Measurements from ENCODE around the gene EIPR1.
"Not testable (repeated sequence)": the region's sequence is repeated elsewhere in the genome, so short reads cannot be mapped to it uniquely, and the experiment has no call there.

Gene EIPR1

GRCh38 chr2:3292416-3292815 lies 85.2 kb downstream of the EIPR1 start:
- TF ChIP-seq POLR2A (IDR thresholded peaks at IDR 0.05; ENCODE audit: low read depth, low read length), result no peak
- DNase-seq (ENCODE audit: insufficient read length, low spot score), result no peak
- FAIRE-seq, result no peak

- no peak for TF ChIP-seq POLR2A (IDR thresholded peaks at IDR 0.05; ENCODE audit: low read depth, low read length)
- FAIRE-seq, result no peak
- no peak for DNase-seq (ENCODE audit: insufficient read length, low spot score)
Observed at GRCh38 chr2:3291750-3292149, 85.9 kb downstream of the EIPR1 start.

- no peak for FAIRE-seq
- no peak for TF ChIP-seq POLR2A (IDR thresholded peaks at IDR 0.05; ENCODE audit: low read depth, low read length)
- DNase-seq (ENCODE audit: insufficient read length, low spot score), result no peak
Observed at GRCh38 chr2:3291113-3291512, 86.5 kb downstream of the EIPR1 start.

GRCh38 chr2:3290655-3291054 lies 87.0 kb downstream of the EIPR1 start:
- FAIRE-seq, result no peak
- no peak for DNase-seq (ENCODE audit: insufficient read length, low spot score)
- no peak for TF ChIP-seq POLR2A (IDR thresholded peaks at IDR 0.05; ENCODE audit: low read depth, low read length)

- FAIRE-seq, result no peak
- no peak for DNase-seq (ENCODE audit: insufficient read length, low spot score)
- no peak for TF ChIP-seq POLR2A (IDR thresholded peaks at IDR 0.05; ENCODE audit: low read depth, low read length)
Observed at GRCh38 chr2:3289971-3290370, 87.6 kb downstream of the EIPR1 start.

- DNase-seq (ENCODE audit: insufficient read length, low spot score) (no peak), FAIRE-seq (no peak)
- no peak for TF ChIP-seq POLR2A (IDR thresholded peaks at IDR 0.05; ENCODE audit: low read depth, low read length)
Observed at GRCh38 chr2:3289526-3289925, 88.1 kb downstream of the EIPR1 start.

- DNase-seq (ENCODE audit: insufficient read length, low spot score) (no peak), FAIRE-seq (no peak)
- no peak for TF ChIP-seq POLR2A (IDR thresholded peaks at IDR 0.05; ENCODE audit: low read depth, low read length)
Observed at GRCh38 chr2:3289171-3289515, 88.5 kb downstream of the EIPR1 start.

- TF ChIP-seq POLR2A (IDR thresholded peaks at IDR 0.05; ENCODE audit: low read depth, low read length), result no peak
- DNase-seq (ENCODE audit: insufficient read length, low spot score) (no peak), FAIRE-seq (no peak)
Observed at GRCh38 chr2:3288470-3289170, 89.0 kb downstream of the EIPR1 start.

GRCh38 chr2:3287896-3288295 lies 89.7 kb downstream of the EIPR1 start:
- no peak for DNase-seq (ENCODE audit: insufficient read length, low spot score)
- FAIRE-seq, result no peak
- no peak for TF ChIP-seq POLR2A (IDR thresholded peaks at IDR 0.05; ENCODE audit: low read depth, low read length)

- not testable (repeated sequence) for DNase-seq (ENCODE audit: insufficient read length, low spot score); FAIRE-seq
Observed at GRCh38 chr2:3286646-3287036, 91.0 kb downstream of the EIPR1 start.

- no peak for TF ChIP-seq POLR2A (IDR thresholded peaks at IDR 0.05; ENCODE audit: low read depth, low read length)
- DNase-seq (ENCODE audit: insufficient read length, low spot score) (no peak), FAIRE-seq (no peak)
Observed at GRCh38 chr2:3285901-3286645, 91.5 kb downstream of the EIPR1 start.

GRCh38 chr2:3284657-3285630 lies 92.7 kb downstream of the EIPR1 start:
- TF ChIP-seq POLR2A (IDR thresholded peaks at IDR 0.05; ENCODE audit: low read depth, low read length), result no peak
- no peak for DNase-seq (ENCODE audit: insufficient read length, low spot score)
- FAIRE-seq, result no peak

- not testable (repeated sequence) for DNase-seq (ENCODE audit: insufficient read length, low spot score); FAIRE-seq
Observed at GRCh38 chr2:3283876-3284656, 93.6 kb downstream of the EIPR1 start.
